MM.1S (cell line): ENCODE measurements around the gene EPN1.

Experiments
- CTCF ChIP-seq: fragments of 300-600 bp; sonication (generic); IDR thresholded peaks from 2 replicates; pipeline ENCODE4 v1.5.1; 2016; ENCODE audit warnings: antibody characterized with exemption, low read length, mixed read lengths
- EZH2 ChIP-seq: fragments of 300-600 bp; sonication (generic); optimal IDR thresholded peaks from 2 replicates; pipeline ENCODE3; 2017; ENCODE audit warnings: low read depth, mild to moderate bottlenecking, antibody characterized with exemption, low read length, mixed read lengths
- EZH2phosphoT487 ChIP-seq: fragments of 300-600 bp; sonication (generic); IDR thresholded peaks from 2 replicates; pipeline ENCODE4 v1.6.1; 2018; ENCODE audit warnings: antibody characterized with exemption, low read length

GRCh38 chr19:55679343-55680257, 4.6 kb downstream of the EPN1 start:
- TF ChIP-seq EZH2phosphoT487: no peak
- no peak for TF ChIP-seq CTCF
- no peak for TF ChIP-seq EZH2
